ENCODE results near the gene IFNL1.
"Not testable (repeated sequence)": the region's sequence is repeated elsewhere in the genome, so short reads cannot be mapped to it uniquely, and the experiment has no call there.

The IFNL1 gene

GRCh38 chr19:39270036-39270871, 26.0 kb upstream of the IFNL1 start:
- DNase-seq (ENCODE audit: low read depth in 2 of 2): no peak

DNA sequence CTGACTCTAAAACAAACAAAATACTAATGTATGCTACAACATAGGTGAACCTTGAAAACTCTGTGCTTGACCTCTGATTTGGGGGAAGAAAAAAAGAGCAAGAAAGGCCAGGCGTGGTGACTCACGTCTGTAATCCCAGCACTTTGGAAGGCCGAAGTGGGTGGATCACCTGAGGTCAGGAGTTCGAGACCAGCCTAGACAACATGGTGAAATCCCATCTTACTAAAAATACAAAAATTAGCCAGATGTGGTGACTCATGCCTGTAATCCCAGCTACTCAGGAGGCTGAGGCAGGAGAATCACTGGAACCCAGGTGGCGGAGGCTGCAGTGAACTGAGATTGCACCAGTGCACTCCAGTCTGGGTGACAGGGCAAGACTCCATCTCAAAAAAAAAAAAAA, 22.3 kb upstream of the IFNL1 start:
- not testable (repeated sequence) for DNase-seq (ENCODE audit: low read depth in 2 of 2)

DNA sequence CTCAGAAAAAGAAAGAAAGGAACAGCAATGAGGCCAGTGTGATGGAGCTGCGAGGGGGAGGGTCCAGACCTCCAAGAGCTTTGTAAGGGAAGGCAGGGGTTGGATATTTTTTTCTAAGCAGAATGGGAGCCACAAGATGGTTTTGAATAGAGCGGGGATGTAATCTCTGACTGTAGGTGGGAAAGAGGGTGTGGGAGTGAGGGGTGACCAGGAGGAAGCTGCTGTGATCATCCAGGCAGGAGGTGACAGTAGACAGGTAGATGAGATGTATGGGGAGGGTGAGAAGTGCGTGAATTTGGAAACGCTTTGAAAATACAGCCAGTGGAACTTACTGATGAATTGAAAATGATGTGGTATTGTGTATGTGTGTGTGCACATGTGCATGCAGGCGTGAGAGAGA, 20.6 kb upstream of the IFNL1 start:
- no peak for DNase-seq (ENCODE audit: low read depth in 2 of 2)

DNA sequence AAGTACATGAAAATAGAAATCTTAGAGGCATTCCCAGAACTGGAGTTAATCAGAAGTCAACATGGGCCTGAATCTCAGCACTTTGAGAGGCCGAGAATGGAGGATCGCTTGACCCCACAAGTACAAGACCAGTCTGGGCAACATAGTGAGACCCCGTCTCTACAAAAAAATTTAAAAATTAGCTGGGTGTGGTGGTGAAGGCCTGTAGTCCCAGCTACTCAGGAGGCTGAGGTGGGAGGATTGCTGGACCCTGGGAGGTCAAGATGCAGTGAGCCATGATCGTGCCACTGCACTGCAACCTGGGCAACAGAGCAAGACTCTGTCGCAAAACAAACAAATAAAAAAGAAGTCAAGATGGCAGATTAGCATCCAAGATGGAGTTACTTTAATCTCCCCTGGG, 19.5 kb upstream of the IFNL1 start:
- DNase-seq (ENCODE audit: low read depth in 2 of 2): no peak

- DNase-seq (ENCODE audit: low read depth in 2 of 2): no peak
Measured at GRCh38 chr19:39277598-39277997, 18.6 kb upstream of the IFNL1 start.

DNA sequence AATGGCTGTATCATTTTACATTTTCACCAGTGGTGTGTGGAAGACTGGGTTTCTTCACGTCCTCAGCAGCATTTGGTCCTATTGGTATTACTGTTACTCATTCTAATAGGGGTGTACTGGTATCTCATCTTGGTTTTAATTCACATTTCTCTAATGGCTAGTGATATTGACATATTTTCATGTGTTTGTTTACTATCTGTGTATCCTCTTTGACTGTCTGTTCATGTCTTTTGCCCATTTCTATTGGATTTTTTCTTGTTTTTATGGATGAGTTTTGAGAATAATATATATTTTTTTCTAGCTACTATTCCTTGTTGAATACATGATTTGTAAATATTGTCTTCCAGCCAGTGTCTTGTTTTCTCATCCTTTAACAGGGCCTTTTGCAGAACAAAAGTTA, 14.2 kb upstream of the IFNL1 start:
- no peak for DNase-seq (ENCODE audit: low read depth in 2 of 2)

DNA sequence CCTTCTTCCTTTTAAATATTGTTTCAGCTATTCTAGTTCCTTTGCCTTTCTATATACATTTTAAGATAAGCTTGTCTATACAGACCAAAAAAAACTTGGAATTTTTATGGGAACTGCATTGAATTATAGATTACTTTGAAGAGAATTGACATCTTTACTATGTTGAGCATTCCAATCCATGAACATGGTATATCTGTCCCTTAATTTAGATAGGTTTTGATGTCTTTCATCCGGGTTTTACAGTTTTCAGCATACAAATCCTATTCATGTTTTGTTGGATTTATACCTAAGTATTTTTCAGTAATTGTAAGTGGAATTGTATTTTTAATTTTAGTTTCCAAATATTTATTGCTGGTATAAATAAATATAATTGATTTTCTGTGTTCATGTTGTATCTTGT, 12.2 kb upstream of the IFNL1 start:
- no peak for DNase-seq (ENCODE audit: low read depth in 2 of 2)

- DNase-seq (ENCODE audit: low read depth in 2 of 2): no peak
Measured at GRCh38 chr19:39293394-39293793, 2.8 kb upstream of the IFNL1 start.

DNA sequence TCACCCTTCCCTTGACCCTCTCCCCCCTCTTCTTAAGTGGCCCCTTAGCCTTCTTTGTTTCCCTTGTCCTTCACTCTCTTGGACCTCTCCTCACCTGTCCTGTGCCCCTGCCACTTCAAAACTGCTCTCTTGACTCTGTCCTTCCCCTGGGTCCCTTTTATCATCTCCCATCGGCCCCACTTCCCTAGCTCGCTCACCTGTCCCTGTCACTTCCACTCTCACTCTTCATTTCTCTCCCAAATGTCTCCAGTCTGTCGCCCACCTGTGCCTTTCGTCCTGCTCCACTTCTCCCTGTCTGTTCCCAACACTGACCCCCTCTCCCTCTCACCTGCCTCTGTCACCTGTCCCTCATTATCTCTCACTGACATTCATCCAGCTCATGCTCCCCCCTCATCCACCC, 699 bp downstream of the IFNL1 start:
- no peak for DNase-seq (ENCODE audit: low read depth in 2 of 2)

- DNase-seq (ENCODE audit: low read depth in 2 of 2): no peak
Measured at GRCh38 chr19:39297931-39298634, 1.9 kb downstream of the IFNL1 start.

DNA sequence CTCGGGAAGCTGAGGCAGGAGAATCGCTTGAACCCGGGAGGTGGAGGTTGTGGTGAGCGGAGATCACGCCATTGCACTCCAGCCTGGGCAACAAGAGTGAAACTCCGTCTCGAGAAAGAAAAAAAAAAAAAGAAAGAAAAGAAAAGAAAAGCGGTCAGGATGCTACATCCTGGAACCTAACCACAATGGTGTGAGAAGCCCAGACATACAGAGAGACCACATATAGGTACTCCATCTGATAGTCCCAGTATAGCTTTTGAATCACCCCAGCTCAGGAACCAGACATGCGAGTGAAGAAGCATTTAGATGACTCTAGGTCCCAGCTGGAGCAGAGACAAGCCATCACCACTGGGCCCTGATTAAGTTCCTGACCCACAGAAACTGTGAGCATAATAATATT, 3.2 kb downstream of the IFNL1 start:
- no peak for DNase-seq (ENCODE audit: low read depth in 2 of 2)

GRCh38 chr19:39299832-39300231, 3.6 kb downstream of the IFNL1 start:
- no peak for DNase-seq (ENCODE audit: low read depth in 2 of 2)

GRCh38 chr19:39301021-39301420, 4.8 kb downstream of the IFNL1 start:
- DNase-seq (ENCODE audit: low read depth in 2 of 2): no peak

DNA sequence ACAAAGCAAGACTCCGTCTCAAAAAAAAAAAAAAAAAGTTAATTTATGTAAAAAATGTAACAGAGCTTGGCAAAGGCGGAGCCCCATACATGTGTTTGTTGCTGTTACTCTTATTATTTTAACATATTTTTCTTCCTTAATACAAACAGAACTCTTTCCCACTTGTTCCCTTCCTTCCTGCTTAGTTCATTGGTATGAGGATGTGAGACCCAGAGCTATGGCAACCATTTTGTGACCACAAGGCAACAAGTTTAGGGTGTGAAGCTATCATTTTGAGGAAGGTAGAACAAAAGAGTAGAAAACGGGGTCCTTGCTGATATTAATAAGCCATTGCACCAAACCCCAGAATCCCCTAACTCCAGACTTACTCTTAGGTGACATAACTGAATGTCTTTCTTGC, 5.4 kb downstream of the IFNL1 start:
- no peak for DNase-seq (ENCODE audit: low read depth in 2 of 2)

- no peak for DNase-seq (ENCODE audit: low read depth in 2 of 2)
Measured at GRCh38 chr19:39303373-39304184, 7.4 kb downstream of the IFNL1 start.

- DNase-seq (ENCODE audit: low read depth in 2 of 2): no peak
Measured at GRCh38 chr19:39304185-39304513, 7.9 kb downstream of the IFNL1 start.

DNA sequence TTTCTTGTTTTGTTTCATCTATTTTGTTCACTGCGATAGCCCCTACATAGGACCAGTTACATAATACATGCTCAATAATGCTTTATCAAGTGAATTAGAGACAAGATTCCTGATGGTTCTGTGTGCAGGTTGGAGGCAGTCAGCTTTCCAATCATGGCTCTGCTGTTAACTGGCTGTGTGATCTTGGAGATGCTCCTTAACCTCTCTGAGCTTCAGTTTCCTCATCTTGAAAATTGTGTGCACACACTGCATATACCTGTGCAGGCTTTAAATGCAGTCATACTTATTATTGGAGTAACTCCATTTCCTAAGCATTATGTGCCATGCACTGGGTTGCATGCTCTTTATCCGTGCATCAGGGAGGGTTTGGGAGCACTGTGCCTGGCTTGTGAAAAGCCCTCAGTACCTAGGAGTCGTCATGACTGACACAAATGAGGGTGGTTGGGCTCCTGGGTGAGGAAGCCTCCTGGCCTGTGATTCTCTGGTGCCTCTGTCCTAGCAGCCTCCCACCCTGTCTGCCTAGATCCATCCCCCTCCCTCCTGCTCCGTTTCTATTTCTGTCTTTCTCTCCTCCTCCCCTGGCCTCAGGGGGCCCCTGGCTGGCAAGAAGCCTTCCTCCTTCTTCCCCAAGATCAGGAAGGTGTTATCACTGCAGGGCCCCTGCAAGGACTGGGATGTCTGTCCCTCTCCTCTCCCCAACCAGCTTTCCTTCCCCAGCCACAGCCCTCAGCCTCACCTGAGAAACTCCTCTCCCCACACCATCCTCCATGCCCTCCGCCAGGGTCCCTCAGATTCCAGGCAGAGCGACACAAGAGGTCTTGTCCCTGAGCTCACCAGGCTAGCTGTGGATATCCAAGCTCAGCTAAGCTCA, 8.7 kb downstream of the IFNL1 start:
- no peak for DNase-seq (ENCODE audit: low read depth in 2 of 2)

GRCh38 chr19:39306075-39306474, 9.9 kb downstream of the IFNL1 start:
- DNase-seq (ENCODE audit: low read depth in 2 of 2): no peak

DNA sequence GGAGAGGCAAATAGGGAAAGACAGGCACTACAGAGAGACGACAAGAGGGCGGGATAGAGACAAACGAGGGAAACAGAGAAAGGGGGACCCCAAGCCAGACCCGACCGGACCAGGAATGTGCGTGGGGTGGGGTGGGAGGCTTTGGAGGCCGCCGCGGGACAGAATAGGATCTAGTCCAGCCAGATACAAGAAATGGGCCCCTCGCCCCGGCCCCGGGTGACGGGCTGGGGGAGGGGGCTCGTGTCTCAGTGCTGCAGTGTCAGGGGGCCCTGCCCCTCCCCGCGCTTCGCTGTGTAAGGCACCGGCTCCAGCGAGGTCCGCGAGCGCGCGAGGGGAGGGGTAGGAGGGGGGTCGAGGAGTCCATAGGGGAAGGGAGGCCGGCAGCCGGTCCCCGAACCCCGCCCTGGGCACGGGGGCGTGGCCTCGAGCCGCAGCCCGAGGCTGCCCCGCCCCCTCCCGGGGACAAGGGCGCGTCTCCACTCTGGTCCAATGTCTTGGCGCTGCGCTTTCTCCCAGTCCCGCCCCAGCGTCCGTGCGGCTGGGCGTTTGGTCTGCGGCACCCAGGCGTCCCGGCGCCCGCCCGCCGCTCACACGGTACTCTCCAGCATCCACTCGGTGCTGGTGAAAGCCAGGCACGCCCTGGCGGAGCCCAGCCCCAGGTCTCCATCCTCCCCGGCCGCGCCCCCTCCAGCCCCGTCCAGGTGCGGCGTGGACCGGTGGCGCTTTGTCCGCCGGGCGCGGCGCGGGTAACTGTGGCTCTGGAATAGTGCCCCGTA, 11.0 kb downstream of the IFNL1 start:
- no peak for DNase-seq (ENCODE audit: low read depth in 2 of 2)

GRCh38 chr19:39307822-39308530, 11.8 kb downstream of the IFNL1 start:
- no peak for DNase-seq (ENCODE audit: low read depth in 2 of 2)

Measured in fibroblast of skin of left biceps (primary cell).